Measurements from ENCODE around the gene ADK. TPM values are rescaled to one million over a fixed set of nuclear protein-coding genes. Genes with fewer than 3 reads are reported as not detected.

ADK gene
- total and polyA plus RNA-seq, 2 donors (not counting 3 experiments of a cell fraction or from before 2014, with no cell fraction given), result 11.7 to 46.5 TPM

GRCh38 chr10:74730246-74730645 lies 579.2 kb downstream of the ADK start:
- intact Hi-C loops (cut with micrococcal nuclease), result loop anchor here (10.0 kb wide), 1 partner anchor 375 kb away; a partner anchor contains a TSS

More at GRCh38 chr10:74730246-74730645, 579.2 kb downstream of the ADK start:
- no peak for FAIRE-seq
- H3K79me2 ChIP-seq (ENCODE audit: control insufficient read depth, insufficient read depth, low read length), result no peaks in the 10 kb centered on the region
- H3K4me1 ChIP-seq (ENCODE audit: control insufficient read depth, extremely low read depth, insufficient read depth, low read length), result no peaks in the 10 kb centered on the region
- H3K4me3 ChIP-seq (replicated peaks in 1 of 3; ENCODE audit: insufficient read depth in 1 of 3, low read depth in 1 of 3, low read length in 3 of 3), result no peak overlapping the region
- CTCF ChIA-PET, result interaction anchor here (0.6 to 1.3 kb wide), 2 partner anchors 8 to 285 kb away, joined by 3 to 4 read pairs; no protein-coding TSS in a partner anchor
- DNase-seq (ENCODE audit: low read depth, low spot score), result no peak
- no TSS peak for BruUV-seq (replicated peaks)
- no peak overlapping the region for H3K27ac ChIP-seq (ENCODE audit: insufficient read depth, low read depth, low read length)
- no peaks in the 10 kb centered on the region for H3K9me1 ChIP-seq (replicated peaks; ENCODE audit: control insufficient read depth, extremely low read depth, insufficient read depth, low read length)
- TF ChIP-seq, protein P1, sequence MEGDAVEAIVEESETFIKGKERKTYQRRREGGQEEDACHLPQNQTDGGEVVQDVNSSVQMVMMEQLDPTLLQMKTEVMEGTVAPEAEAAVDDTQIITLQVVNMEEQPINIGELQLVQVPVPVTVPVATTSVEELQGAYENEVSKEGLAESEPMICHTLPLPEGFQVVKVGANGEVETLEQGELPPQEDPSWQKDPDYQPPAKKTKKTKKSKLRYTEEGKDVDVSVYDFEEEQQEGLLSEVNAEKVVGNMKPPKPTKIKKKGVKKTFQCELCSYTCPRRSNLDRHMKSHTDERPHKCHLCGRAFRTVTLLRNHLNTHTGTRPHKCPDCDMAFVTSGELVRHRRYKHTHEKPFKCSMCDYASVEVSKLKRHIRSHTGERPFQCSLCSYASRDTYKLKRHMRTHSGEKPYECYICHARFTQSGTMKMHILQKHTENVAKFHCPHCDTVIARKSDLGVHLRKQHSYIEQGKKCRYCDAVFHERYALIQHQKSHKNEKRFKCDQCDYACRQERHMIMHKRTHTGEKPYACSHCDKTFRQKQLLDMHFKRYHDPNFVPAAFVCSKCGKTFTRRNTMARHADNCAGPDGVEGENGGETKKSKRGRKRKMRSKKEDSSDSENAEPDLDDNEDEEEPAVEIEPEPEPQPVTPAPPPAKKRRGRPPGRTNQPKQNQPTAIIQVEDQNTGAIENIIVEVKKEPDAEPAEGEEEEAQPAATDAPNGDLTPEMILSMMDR (IDR thresholded peaks at IDR 0.05; ENCODE audit: extremely low read depth in 1 of 2, insufficient read depth in 1 of 2, low read depth in 1 of 2, low read length in 2 of 2), result no peak
- TF ChIP-seq MYC (IDR thresholded peaks at IDR 0.05; ENCODE audit: low read depth, low read length), result no peak
- TF ChIP-seq FOS (IDR thresholded peaks at IDR 0.05; ENCODE audit: borderline replicate concordance, insufficient read depth, low read length), result no peak
- TF ChIP-seq GATA2 (IDR thresholded peaks at IDR 0.05; ENCODE audit: insufficient read depth, insufficient read length, low read depth, low read length), result no peak
- TF ChIP-seq MAX (IDR thresholded peaks at IDR 0.05; ENCODE audit: insufficient read depth, insufficient read length), result no peak
- TF ChIP-seq POLR2A (IDR thresholded peaks at IDR 0.05; ENCODE audit: low read depth, low read length), result no peak
- TF ChIP-seq JUN (IDR thresholded peaks at IDR 0.05; ENCODE audit: borderline replicate concordance, insufficient read depth, insufficient read length, low read depth), result no peak
- no peak for TF ChIP-seq POLR2AphosphoS5 (IDR thresholded peaks at IDR 0.05; ENCODE audit: insufficient read depth, low read depth, low read length)
- no peak for TF ChIP-seq EZH2 (IDR thresholded peaks at IDR 0.05; ENCODE audit: borderline replicate concordance, low read depth, low read length, severe bottlenecking)
- H4K20me1 ChIP-seq (replicated peaks; ENCODE audit: control insufficient read depth, extremely low read depth, insufficient read depth, low read length), result no peaks in the 10 kb centered on the region
- POLR2A ChIA-PET, result no interaction called here
- H3K36me3 ChIP-seq (ENCODE audit: control insufficient read depth in 2 of 2, extremely low read depth in 1 of 2, insufficient read depth in 2 of 2, low read length in 2 of 2), result no peaks in the 10 kb centered on the region
- H3K9ac ChIP-seq (replicated peaks; ENCODE audit: extremely low read depth, insufficient read depth, low read length), result no peak overlapping the region
- H3K4me2 ChIP-seq (ENCODE audit: insufficient read depth, low read length), result no peak overlapping the region
- dilution Hi-C loops (cut with MboI; ENCODE audit: extremely low pct_ligation_motif_present, low sequenced_read_pairs), result no loop called here
- no peak overlapping the region for H2AFZ ChIP-seq (ENCODE audit: low read depth, low read length)
- H3K9me3 ChIP-seq (replicated peaks; ENCODE audit: control insufficient read depth, insufficient read depth, low read length), result no peaks in the 10 kb centered on the region
- H3K27me3 ChIP-seq (ENCODE audit: control insufficient read depth in 2 of 2, insufficient read depth in 2 of 2, low read length in 2 of 2), result no peaks in the 10 kb centered on the region

All from endothelial cell of umbilical vein (primary cell).